GM19099 (cell line): ENCODE measurements around the gene DLG3.

Experiments used
- POLR2A ChIP-seq: IDR thresholded peaks from 3 replicates; pipeline ENCODE4 v1.6.1; 2011; ENCODE audit warnings: low read depth; ENCODE audit not compliant: insufficient read length; ENCODE audit errors: extremely low read depth

DLG3 gene

GRCh38 chrX:70454441-70455365 is 10.1 kb downstream of the DLG3 start:
- peak; percentile 43 for TF ChIP-seq POLR2A

DNA sequence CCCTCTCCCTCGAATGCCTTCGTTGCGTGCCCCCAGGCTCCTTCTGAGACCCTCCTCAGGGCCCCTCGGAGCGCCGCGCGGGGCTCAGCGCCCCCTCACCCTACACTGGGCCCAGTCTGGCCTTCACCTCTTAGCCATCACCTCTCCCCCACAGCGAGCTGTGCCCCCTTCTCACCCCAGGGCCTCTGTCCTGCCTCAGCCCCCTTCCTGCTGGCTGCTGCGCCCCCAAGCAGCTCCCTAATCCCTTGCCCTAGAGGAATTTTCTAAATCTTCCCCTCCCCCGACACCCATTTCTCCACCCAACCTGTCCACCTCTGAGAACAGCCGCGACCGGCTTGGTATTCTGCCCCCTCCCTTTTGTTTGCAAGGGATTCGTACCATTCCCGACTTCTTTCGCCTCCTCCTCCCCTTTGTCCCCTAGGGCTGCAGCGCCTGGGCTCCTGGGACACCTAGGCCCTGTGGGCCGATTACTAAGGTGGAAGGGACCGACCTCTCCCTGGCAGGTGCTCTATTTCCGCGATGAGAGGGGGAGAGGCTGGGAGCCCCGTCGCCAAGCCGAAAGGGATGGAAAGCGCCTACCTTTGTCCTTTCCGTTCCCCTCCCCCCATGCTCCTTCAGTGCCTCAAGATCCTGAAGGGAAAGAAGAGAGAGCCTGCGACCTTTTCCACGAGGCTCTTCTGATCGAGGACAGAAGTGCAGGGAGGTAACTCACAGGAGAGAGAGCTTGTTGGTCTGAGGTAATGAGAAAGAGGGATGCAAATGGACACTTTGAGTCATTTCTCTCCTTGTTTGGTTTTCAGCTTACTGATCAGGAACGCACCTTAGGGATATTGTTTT is 10.9 kb downstream of the DLG3 start:
- TF ChIP-seq POLR2A: no peak

- no peak for TF ChIP-seq POLR2A
Observed at GRCh38 chrX:70456256-70456655, 11.6 kb downstream of the DLG3 start.

DNA sequence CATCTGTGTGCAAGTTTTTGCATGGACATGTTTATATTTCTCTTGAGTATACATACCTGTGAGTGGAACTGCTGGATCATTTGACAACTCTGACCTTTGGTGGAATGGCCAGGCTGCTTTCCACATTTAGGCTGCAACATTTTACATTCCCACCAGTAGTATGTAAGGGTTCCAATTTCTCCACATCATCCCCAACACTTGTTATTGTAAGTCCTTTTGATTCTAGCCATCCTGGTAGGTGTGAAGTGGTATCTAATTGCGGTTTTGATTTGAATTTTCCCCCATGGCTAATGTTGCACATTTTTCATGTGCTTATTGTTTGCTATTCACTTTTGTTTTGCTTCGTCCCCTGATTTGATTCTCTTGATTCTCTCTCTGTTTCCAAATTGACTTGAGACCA is 16.4 kb downstream of the DLG3 start:
- TF ChIP-seq POLR2A: no peak

- no peak for TF ChIP-seq POLR2A
Observed at GRCh38 chrX:70464051-70464450, 19.4 kb downstream of the DLG3 start.

GRCh38 chrX:70466968-70467367 is 22.3 kb downstream of the DLG3 start:
- TF ChIP-seq POLR2A: no peak

DNA sequence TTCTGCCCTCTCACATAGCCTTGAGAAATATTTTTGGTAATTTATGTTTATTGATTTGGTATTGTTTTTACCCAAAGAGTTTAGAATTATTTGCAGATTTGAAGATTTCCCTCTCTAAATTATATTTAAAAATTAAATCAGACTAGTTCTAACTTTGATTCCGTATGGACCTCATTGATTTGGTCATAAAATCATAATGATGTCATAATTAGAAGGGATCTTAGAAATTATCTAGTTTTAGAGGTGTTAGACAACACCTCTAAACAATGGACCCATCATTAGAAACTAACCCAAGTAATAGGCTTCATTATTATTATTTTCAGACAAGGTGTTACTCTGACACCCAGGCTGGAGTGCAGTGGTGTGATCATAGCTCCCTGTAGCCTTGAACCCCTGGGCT is 24.1 kb downstream of the DLG3 start:
- no peak for TF ChIP-seq POLR2A

DNA sequence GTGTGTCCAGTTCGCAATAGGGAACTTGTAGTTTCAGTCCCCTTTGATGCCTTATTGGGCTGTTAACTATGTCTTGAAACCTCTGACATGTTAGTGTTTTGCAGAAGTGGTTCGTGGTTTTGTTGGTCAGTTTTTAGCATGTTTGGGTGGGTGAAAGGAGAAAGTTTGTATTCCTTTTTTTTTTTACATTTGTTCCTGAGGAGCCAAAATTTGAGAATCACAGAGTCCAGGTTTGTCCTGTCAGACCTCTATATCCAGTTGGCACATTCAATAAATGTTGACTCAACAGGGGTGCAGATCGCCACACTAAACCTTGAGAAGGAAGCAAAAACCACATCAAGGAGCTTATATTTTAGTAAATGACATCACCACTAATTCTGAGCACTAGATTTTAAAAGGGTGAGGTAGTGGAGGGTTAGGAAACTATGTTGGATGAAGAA is 26.2 kb downstream of the DLG3 start:
- no peak for TF ChIP-seq POLR2A

- TF ChIP-seq POLR2A: no peak
Observed at GRCh38 chrX:70476166-70476933, 31.7 kb downstream of the DLG3 start.

DNA sequence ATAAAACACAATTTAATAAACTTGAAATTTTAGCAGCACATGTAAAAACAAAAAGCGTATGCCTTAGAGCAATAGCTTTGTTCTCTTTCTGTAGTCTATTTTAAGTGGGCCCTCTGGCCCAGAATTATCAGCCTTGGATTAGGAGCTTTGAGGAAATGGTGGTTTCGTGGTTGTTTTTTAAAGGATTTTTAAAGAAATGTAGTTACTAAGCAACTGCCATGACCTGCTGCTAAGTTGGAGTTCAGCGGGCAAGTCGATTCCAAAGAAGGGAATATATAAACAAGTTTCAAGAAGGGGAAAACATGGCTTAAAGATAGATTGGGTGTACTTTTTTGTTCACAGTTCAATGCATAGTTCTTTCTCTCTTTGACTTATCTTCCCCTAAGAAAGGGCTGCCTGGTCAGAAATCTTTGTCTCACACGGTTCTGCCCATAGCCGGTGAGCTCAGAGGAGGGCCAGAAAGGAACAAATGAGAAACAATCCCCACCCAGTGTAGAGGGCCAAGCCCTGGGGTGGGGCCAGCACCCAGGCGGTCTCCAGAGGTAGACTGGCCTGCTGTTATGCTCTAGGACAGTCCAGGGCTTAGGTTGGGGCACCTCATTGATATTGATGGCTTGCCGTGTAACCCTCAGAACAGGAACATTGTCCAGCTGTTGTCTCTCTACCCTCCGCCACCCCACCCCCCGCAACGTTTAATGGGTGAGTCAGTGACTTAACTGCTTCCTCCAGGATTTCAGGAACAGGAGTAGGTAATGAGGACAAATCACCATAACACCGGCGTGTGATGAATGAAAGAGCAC is 32.5 kb downstream of the DLG3 start:
- TF ChIP-seq POLR2A: no peak

- no peak for TF ChIP-seq POLR2A
Observed at GRCh38 chrX:70477734-70478075, 33.1 kb downstream of the DLG3 start.

DNA sequence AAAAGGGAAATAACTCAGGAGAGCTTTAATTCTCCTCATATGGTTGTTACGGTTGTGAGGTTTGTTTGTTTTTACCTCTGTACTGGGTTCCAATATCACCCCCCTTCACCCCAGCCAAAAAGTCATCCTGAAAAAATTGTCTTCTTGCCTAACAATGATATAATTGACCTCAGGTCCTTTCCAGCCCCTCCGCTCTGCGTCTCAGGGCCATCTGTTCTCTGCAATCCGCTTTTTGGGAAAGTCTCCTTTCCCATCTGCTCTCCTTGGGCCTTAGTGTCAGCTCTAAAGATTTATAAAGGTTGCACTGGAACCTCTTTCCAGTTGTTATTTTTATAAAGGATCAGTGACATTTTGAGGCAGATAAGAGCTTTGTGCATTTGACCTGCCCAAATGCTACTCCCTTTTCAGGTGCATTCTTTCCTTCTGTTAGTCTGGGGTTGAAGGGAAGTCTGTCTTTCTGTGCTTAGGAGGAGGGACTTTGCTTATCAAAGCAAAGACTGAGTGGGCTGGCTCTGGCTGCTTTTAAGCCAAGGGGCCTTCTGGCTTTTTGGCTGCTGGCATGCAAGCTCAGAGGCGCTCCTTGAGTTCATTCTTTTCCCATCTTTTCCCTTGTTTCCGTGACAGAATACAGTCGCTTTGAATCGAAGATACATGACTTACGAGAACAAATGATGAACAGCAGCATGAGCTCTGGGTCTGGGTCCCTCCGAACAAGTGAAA is 34.1 kb downstream of the DLG3 start:
- no peak for TF ChIP-seq POLR2A

GRCh38 chrX:70479247-70479921 is 34.7 kb downstream of the DLG3 start:
- no peak for TF ChIP-seq POLR2A
